ENCODE results near the gene VCL.

- TF ChIP-seq POLR2A (IDR thresholded peaks at IDR 0.05; ENCODE audit: low read length) (no peak), GATA1 (IDR thresholded peaks at IDR 0.05; ENCODE audit: low read depth, low read length) (no peak)
Observed at GRCh38 chr10:74111799-74112198, 113.9 kb downstream of the VCL start.
